ENCODE data around the gene KCNK7. TPM values are rescaled to one million over a fixed set of nuclear protein-coding genes. Genes with fewer than 3 reads are reported as not detected.
A peak's percentile ranks its signal among the peaks of the same experiment; 100 is the strongest.

KCNK7 gene
- total RNA-seq, 2 experiments from 2014 or later: 0.27 to 0.37 TPM

DNA sequence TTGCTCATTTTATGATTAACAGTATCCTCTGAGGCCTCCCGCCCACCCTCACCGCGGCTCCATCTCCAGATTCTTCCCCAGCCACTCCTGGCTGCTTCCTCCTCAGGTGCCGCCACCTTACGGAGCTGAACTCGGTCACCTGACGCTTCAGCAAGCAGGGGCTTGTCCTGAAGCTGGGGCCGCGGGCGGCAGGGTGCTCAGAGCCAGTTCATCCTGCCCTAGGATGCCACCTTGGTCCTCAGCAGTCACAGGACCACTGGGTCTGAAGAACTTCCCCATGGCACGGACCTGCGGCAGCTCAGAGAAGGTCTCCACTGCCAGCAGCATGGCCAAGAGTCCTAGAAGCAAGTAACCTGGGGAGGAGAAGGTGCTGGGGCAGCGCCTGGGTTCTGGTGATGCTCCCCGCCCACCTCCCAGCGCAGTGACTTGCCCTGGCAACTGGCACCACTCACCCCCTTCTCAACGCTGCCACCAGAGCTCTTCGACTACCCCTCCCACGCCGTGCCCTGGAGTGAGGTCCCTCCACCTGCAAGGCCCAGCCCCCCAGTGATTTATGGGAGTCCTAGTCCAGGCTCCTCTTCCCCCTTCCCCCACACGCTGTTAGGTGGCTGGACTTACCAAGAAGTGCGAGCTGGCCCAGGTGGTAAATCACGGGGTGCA, 2.6 kb downstream of the KCNK7 start:
- intact Hi-C loops (cut with DNase I, micrococcal nuclease): no loop called here
- no peak for ATAC-seq
- ChIA-PET CTCF (interaction anchor here (0.6 to 2.4 kb wide), 12 partner anchors 8 to 258 kb away, joined by 3 to 13 read pairs (median 4); partner anchors contain the start of genes EHBP1L1, PCNX3 and ZNRD2), POLR2A (interaction anchor here (0.7 to 1.4 kb wide), 4 partner anchors 8 to 206 kb away, joined by 3 to 4 read pairs (median 3); partner anchors contain the start of gene FAM89B)
- peaks cover 12% of the 10 kb centered on the region for H3K36me3 Mint-ChIP-seq (ENCODE audit: low read depth)
- peaks cover 25% of the 10 kb centered on the region for H3K4me1 Mint-ChIP-seq
- no peaks in the 10 kb centered on the region for H3K9me3 Mint-ChIP-seq (ENCODE audit: low read depth)
- DNase-seq: no peak
- H3K27me3 Mint-ChIP-seq: no peaks in the 10 kb centered on the region
- H3K27ac Mint-ChIP-seq: no peak overlapping the region
- no peak overlapping the region for H3K4me3 Mint-ChIP-seq

- CTCF ChIA-PET: interaction anchor here (0.7 to 2.4 kb wide), 8 partner anchors 8 to 51 kb away, joined by 3 to 13 read pairs (median 4); partner anchors contain the start of genes EHBP1L1, PCNX3 and ZNRD2
- DNase-seq: no peak
- ATAC-seq: no peak
- Mint-ChIP-seq H3K27me3 (no peaks in the 10 kb centered on the region), H3K4me3 (no peak overlapping the region), H3K4me1 (peaks cover 33% of the 10 kb centered on the region), H3K36me3 (ENCODE audit: low read depth) (peaks cover 18% of the 10 kb centered on the region), H3K27ac (no peak overlapping the region), H3K9me3 (ENCODE audit: low read depth) (no peaks in the 10 kb centered on the region)
- intact Hi-C loops (cut with DNase I, micrococcal nuclease): no loop called here
- POLR2A ChIA-PET: no interaction called here
Measured at GRCh38 chr11:65591939-65592857, 3.4 kb downstream of the KCNK7 start.

DNA sequence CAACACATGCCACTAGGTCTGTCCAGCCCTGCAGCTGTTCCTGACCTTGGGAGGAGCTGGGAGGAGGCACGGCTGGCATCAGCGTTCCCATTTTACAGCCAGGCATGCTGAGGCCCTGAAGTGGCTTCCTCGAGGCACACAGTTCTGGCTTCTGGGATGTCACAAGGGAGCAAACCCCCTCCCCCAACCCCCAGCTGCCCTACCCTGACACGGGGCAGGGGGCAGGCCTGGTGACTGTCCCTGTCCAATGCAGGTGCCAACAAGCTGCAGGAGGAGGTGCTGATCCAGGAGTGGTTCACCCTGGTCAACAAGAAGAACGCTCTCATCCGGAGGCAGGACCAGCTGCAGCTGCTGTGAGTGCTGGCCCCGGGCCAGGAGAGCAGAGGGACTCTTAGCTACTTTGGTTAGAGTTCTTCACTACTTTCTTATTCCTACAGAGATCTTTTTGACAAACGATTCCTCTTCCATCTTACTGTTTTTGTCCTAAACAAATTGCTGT, 5.3 kb downstream of the KCNK7 start:
- Mint-ChIP-seq H3K9me3 (ENCODE audit: low read depth) (no peaks in the 10 kb centered on the region), H3K27me3 (no peaks in the 10 kb centered on the region), H3K4me1 (peaks cover 40% of the 10 kb centered on the region), H3K36me3 (ENCODE audit: low read depth) (peaks cover 27% of the 10 kb centered on the region), H3K4me3 (no peak overlapping the region), H3K27ac (no peak overlapping the region)
- ChIA-PET CTCF (interaction anchor here (0.6 to 5.0 kb wide), 3 partner anchors 25 to 50 kb away, joined by 4 to 49 read pairs (median 6); no protein-coding TSS in a partner anchor), POLR2A (interaction anchor here (0.6 kb wide), 1 partner anchor 828 kb away, joined by 3 read pairs; no protein-coding TSS in a partner anchor)
- ATAC-seq: no peak
- DNase-seq: no peak
- intact Hi-C loops (cut with DNase I, micrococcal nuclease): no loop called here

DNA sequence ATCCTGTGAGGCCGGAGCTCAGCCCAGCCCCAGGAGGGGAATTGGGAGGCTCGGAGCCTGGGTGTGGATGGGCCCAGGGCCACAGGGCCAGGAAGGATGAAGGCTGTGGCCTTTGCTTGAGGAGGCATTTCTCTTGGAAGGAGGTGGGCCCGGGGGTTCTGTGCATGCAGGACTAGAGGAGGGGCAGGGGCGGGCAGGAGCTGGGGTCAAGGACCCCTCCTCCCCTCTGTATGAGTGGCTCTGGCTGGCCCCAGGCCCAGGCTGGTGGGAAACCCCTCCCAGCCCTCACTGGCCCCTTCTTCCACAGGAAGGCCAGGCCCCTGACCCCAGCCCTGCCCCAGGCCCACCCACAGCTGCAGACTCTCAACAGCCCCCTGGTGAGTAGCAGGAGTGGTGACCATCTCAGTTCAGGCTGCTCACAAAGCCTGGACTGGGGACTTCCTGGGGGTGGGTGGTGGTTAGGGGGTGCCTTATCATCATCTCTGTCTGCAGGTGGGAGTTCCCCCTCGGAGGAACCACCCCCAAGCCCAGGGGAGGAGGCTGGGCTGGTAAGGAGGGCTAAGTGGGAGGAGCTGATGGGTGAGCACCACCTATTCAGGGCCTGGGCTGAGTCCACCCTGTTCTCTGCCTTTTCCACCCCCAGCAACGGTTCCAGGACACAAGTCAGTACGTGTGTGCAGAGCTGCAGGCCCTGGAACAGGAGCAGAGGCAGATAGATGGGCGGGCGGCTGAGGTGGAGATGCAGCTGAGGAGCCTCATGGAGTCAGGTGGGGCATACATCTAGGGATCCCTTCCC, 6.0 kb downstream of the KCNK7 start:
- Mint-ChIP-seq H3K27me3 (no peaks in the 10 kb centered on the region), H3K27ac (peak overlapping the region; percentile 90), H3K9me3 (ENCODE audit: low read depth) (no peaks in the 10 kb centered on the region), H3K4me1 (peaks cover 37% of the 10 kb centered on the region), H3K36me3 (ENCODE audit: low read depth) (peaks cover 27% of the 10 kb centered on the region), H3K4me3 (no peak overlapping the region)
- peak; percentile 57 for DNase-seq
- peak; percentile 14 for ATAC-seq
- CTCF ChIA-PET: interaction anchor here (0.6 to 5.0 kb wide), 4 partner anchors 24 to 49 kb away, joined by 4 to 49 read pairs (median 6); no protein-coding TSS in a partner anchor
- intact Hi-C loops (cut with DNase I, micrococcal nuclease): loop anchor here in 1 of 2 experiments (2.0 to 5.0 kb wide), 2 partner anchors 73 to 222 kb away; partner anchors contain the start of gene RELA
- POLR2A ChIA-PET: interaction anchor here (0.6 kb wide), 1 partner anchor 828 kb away, joined by 3 read pairs; no protein-coding TSS in a partner anchor

- Mint-ChIP-seq H3K9me3 (ENCODE audit: low read depth) (no peaks in the 10 kb centered on the region), H3K36me3 (ENCODE audit: low read depth) (peaks cover 34% of the 10 kb centered on the region), H3K27ac (peak overlapping the region; percentile 90), H3K4me1 (peaks cover 39% of the 10 kb centered on the region), H3K4me3 (peak overlapping the region; percentile 43), H3K27me3 (no peaks in the 10 kb centered on the region)
- ChIA-PET CTCF (interaction anchor here (0.5 to 5.0 kb wide), 27 partner anchors 12 to 1454 kb away, joined by 3 to 56 read pairs (median 3); partner anchors contain the start of genes DPF2, EHBP1L1 and ZNRD2), POLR2A (interaction anchor here (0.7 to 1.2 kb wide), 6 partner anchors 11 to 135 kb away, joined by 3 to 6 read pairs (median 3); partner anchors contain the start of gene FAM89B)
- intact Hi-C loops (cut with DNase I, micrococcal nuclease): loop anchor here (1.0 to 5.0 kb wide), 7 partner anchors 13 to 221 kb away; partner anchors contain the start of genes MAP3K11 (in 1 of the 2), RELA (in 1 of the 2) and SIPA1 (in 1 of the 2)
- ATAC-seq (peak; percentile 86), DNase-seq (peak; percentile 88)
Measured at GRCh38 chr11:65588199-65589054, 7.2 kb downstream of the KCNK7 start.

DNA sequence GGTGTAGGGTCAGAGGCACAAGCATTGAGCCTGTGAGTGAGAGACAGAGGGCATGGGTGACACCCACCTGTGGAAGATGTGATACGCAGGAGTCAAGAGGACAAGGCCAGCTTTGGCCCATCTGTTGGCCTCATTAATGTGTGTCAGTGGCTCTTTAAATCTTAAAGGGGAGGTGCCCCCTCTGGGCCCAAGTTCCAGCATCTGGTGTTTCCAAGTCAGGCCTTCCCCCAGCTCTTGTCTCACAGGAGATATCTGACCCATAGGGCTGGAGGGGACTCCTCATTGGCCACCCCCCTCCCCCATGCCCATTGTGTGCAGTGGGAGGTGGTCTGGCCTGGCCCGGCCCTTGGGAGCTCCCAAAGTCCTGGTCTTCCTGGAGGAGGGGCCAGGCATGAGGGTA, 8.9 kb downstream of the KCNK7 start:
- peaks cover 39% of the 10 kb centered on the region for H3K4me1 Mint-ChIP-seq
- H3K9me3 Mint-ChIP-seq (ENCODE audit: low read depth): no peaks in the 10 kb centered on the region
- intact Hi-C loops (cut with DNase I, micrococcal nuclease): loop anchor here in 1 of 2 experiments (5.0 kb wide), 1 partner anchor 219 kb away; no protein-coding TSS in a partner anchor
- POLR2A ChIA-PET: no interaction called here
- CTCF ChIA-PET: interaction anchor here (0.9 to 5.0 kb wide), 6 partner anchors 10 to 52 kb away, joined by 3 to 56 read pairs (median 10); partner anchors contain the start of gene EHBP1L1
- DNase-seq: no peak
- ATAC-seq: no peak
- peaks cover 44% of the 10 kb centered on the region for H3K36me3 Mint-ChIP-seq (ENCODE audit: low read depth)
- peak overlapping the region; percentile 65 for H3K27ac Mint-ChIP-seq
- no peaks in the 10 kb centered on the region for H3K27me3 Mint-ChIP-seq
- no peak overlapping the region for H3K4me3 Mint-ChIP-seq

DNA sequence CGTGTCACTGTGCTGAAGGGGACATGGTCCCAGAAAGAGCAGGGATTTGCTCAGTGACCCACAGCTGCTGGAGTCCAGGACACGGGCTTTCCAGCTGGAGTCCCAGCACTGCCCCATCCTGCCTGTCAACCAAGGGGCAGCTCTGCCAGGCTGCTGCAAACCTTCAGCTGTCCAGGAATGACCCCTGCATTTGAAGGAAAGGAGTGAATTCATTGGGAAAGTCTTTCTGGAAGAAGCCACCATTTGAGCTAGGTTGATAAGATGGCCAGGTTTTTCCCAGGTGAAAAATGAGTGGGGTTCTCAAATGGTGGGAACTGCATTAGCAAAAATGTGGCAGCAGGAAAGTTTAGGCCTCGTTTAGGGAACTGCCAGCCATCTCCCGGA, 9.4 kb downstream of the KCNK7 start:
- Mint-ChIP-seq H3K27me3 (no peaks in the 10 kb centered on the region), H3K9me3 (ENCODE audit: low read depth) (no peaks in the 10 kb centered on the region), H3K4me1 (peaks cover 39% of the 10 kb centered on the region), H3K27ac (peak overlapping the region; percentile 65), H3K36me3 (ENCODE audit: low read depth) (peaks cover 47% of the 10 kb centered on the region), H3K4me3 (no peak overlapping the region)
- no peak for ATAC-seq
- no peak for DNase-seq
- intact Hi-C loops (cut with DNase I, micrococcal nuclease): loop anchor here in 1 of 2 experiments (5.0 kb wide), 1 partner anchor 219 kb away; no protein-coding TSS in a partner anchor
- ChIA-PET CTCF (interaction anchor here (0.9 to 5.0 kb wide), 5 partner anchors 10 to 52 kb away, joined by 3 to 56 read pairs (median 12); partner anchors contain the start of gene EHBP1L1), POLR2A (no interaction called here)

GRCh38 chr11:65585396-65586246, 10.0 kb downstream of the KCNK7 start:
- POLR2A ChIA-PET: interaction anchor here (1.1 kb wide), 1 partner anchor 8 kb away, joined by 4 read pairs; no protein-coding TSS in a partner anchor
- no peak overlapping the region for H3K4me3 Mint-ChIP-seq
- intact Hi-C loops (cut with DNase I, micrococcal nuclease): loop anchor here in 1 of 2 experiments (5.0 kb wide), 1 partner anchor 218 kb away; no protein-coding TSS in a partner anchor
- H3K27ac Mint-ChIP-seq: peak overlapping the region; percentile 65
- H3K27me3 Mint-ChIP-seq: no peaks in the 10 kb centered on the region
- CTCF ChIA-PET: interaction anchor here (0.9 to 5.0 kb wide), 4 partner anchors 8 to 45 kb away, joined by 3 to 56 read pairs (median 27); partner anchors contain the start of gene EHBP1L1
- ATAC-seq: no peak
- peaks cover 52% of the 10 kb centered on the region for H3K36me3 Mint-ChIP-seq (ENCODE audit: low read depth)
- H3K4me1 Mint-ChIP-seq: peaks cover 39% of the 10 kb centered on the region
- H3K9me3 Mint-ChIP-seq (ENCODE audit: low read depth): no peaks in the 10 kb centered on the region
- no peak for DNase-seq

All from activated CD4-positive, alpha-beta T cell treated with anti-CD3 and anti-CD28 coated beads for 36 hours (primary cell).